Breast epithelium (tissue), 3 donors: ENCODE results near the gene TMEM178B.

Experiments
- POLR2A ChIP-seq: fragments of 450-650 bp; IDR thresholded peaks from one replicate; pipeline ENCODE4 v1.6.1; 2016; ENCODE audit warnings: antibody characterized with exemption, mild to moderate bottlenecking, moderate library complexity
- TF ChIP-seq, protein P1 (sequence below), 3 donors: fragments of 450-650 bp; IDR thresholded peaks; one replicate each; pipeline ENCODE4 v1.5.1; 2016 to 2017; ENCODE audit warnings: antibody characterized with exemption in 3 of 3, mild to moderate bottlenecking in 3 of 3, moderate library complexity in 3 of 3

DNA sequence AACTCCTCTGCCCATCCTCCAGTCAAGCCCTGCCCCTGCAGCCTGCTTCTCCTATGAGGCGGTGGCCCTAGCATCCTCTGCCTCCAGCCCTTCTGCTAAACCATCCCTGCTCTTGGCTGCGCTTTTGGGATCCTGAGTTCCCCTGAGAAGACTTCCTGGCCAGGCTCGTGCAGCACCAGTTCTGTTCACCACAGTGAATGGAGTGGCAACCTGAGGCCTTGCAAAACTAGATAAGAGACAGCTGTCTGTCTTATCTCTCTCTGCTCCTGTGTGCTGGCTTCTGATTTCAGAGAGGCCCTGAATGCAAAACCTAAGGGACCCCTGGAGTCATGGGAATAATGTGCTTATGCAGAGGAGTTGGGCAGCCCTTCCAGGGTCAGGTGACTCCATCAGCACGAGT, 119.2 kb downstream of the TMEM178B start:
- TF ChIP-seq, protein P1, sequence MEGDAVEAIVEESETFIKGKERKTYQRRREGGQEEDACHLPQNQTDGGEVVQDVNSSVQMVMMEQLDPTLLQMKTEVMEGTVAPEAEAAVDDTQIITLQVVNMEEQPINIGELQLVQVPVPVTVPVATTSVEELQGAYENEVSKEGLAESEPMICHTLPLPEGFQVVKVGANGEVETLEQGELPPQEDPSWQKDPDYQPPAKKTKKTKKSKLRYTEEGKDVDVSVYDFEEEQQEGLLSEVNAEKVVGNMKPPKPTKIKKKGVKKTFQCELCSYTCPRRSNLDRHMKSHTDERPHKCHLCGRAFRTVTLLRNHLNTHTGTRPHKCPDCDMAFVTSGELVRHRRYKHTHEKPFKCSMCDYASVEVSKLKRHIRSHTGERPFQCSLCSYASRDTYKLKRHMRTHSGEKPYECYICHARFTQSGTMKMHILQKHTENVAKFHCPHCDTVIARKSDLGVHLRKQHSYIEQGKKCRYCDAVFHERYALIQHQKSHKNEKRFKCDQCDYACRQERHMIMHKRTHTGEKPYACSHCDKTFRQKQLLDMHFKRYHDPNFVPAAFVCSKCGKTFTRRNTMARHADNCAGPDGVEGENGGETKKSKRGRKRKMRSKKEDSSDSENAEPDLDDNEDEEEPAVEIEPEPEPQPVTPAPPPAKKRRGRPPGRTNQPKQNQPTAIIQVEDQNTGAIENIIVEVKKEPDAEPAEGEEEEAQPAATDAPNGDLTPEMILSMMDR (IDR thresholded peaks at IDR 0.05): no peak
- TF ChIP-seq POLR2A: no peak
